ENCODE measurements around the gene PDGFD. TPM values are rescaled to one million over a fixed set of nuclear protein-coding genes. Genes with fewer than 3 reads are reported as not detected.

Gene PDGFD
- total and polyA plus RNA-seq, 2 donors (not counting 3 experiments of a cell fraction or from before 2014, with no cell fraction given) = 6.3 to 13.1 TPM

DNA sequence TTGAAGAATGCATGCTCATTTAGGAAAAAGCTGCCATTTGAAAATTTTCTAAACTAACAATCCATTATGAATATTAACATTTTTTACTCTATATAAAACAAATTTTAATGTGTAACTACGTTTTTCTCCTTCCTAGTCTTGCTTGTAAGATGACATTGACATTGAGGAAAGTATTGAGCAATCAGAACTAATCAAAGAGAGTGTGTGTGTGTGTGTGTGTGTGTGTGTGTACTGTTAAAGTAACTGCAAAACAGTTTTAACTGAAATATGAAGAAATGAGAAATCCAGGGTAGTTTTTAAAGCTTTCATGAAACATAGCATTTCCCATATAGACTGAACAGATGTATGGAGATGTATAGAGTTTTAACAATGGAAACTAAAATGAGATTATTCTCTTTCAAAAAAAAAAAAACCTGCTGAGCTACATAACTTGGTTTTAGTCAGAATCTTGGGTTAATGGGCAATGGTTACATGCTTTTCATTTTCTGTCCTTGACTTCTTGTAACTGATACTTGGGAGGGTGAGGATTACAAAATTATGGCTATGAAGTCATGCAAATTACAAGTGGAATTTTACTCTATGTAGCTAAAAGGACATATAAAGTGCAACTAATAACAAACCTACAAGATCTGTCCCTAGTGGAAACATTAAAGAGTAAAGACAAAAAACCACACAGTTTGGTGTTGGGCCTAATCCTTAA lies 2.0 kb downstream of the PDGFD start:
- TF ChIP-seq, protein P1, sequence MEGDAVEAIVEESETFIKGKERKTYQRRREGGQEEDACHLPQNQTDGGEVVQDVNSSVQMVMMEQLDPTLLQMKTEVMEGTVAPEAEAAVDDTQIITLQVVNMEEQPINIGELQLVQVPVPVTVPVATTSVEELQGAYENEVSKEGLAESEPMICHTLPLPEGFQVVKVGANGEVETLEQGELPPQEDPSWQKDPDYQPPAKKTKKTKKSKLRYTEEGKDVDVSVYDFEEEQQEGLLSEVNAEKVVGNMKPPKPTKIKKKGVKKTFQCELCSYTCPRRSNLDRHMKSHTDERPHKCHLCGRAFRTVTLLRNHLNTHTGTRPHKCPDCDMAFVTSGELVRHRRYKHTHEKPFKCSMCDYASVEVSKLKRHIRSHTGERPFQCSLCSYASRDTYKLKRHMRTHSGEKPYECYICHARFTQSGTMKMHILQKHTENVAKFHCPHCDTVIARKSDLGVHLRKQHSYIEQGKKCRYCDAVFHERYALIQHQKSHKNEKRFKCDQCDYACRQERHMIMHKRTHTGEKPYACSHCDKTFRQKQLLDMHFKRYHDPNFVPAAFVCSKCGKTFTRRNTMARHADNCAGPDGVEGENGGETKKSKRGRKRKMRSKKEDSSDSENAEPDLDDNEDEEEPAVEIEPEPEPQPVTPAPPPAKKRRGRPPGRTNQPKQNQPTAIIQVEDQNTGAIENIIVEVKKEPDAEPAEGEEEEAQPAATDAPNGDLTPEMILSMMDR (IDR thresholded peaks at IDR 0.05; ENCODE audit: extremely low read depth in 1 of 2, insufficient read depth in 1 of 2, low read depth in 1 of 2, low read length in 2 of 2) = no peak
- no peak for TF ChIP-seq JUN (IDR thresholded peaks at IDR 0.05; ENCODE audit: borderline replicate concordance, insufficient read depth, insufficient read length, low read depth)
- TF ChIP-seq POLR2AphosphoS5 (IDR thresholded peaks at IDR 0.05; ENCODE audit: insufficient read depth, low read depth, low read length) = no peak
- TF ChIP-seq GATA2 (IDR thresholded peaks at IDR 0.05; ENCODE audit: insufficient read depth, insufficient read length, low read depth, low read length) = no peak
- TF ChIP-seq MYC (IDR thresholded peaks at IDR 0.05; ENCODE audit: low read depth, low read length) = no peak
- TF ChIP-seq, protein P2, sequence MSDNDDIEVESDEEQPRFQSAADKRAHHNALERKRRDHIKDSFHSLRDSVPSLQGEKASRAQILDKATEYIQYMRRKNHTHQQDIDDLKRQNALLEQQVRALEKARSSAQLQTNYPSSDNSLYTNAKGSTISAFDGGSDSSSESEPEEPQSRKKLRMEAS (IDR thresholded peaks at IDR 0.05; ENCODE audit: insufficient read depth, insufficient read length) = no peak
- TF ChIP-seq POLR2A (IDR thresholded peaks at IDR 0.05; ENCODE audit: low read depth, low read length) = no peak
- TF ChIP-seq FOS (IDR thresholded peaks at IDR 0.05; ENCODE audit: borderline replicate concordance, insufficient read depth, low read length) = no peak
- no peak for TF ChIP-seq EZH2 (IDR thresholded peaks at IDR 0.05; ENCODE audit: borderline replicate concordance, low read depth, low read length, severe bottlenecking)
- Histone ChIP-seq H4K20me1 (replicated peaks; ENCODE audit: control insufficient read depth, extremely low read depth, insufficient read depth, low read length) (no peaks in the 10 kb centered on the region), H3K36me3 (ENCODE audit: control insufficient read depth in 2 of 2, extremely low read depth in 1 of 2, insufficient read depth in 2 of 2, low read length in 2 of 2) (no peaks in the 10 kb centered on the region), H3K27me3 (ENCODE audit: control insufficient read depth in 2 of 2, insufficient read depth in 2 of 2, low read length in 2 of 2) (no peaks in the 10 kb centered on the region), H3K4me1 (ENCODE audit: control insufficient read depth, extremely low read depth, insufficient read depth, low read length) (peaks cover 10% of the 10 kb centered on the region), H3K27ac (ENCODE audit: insufficient read depth, low read depth, low read length) (no peak overlapping the region), H3K9me1 (replicated peaks; ENCODE audit: control insufficient read depth, extremely low read depth, insufficient read depth, low read length) (no peaks in the 10 kb centered on the region), H3K9me3 (replicated peaks; ENCODE audit: control insufficient read depth, insufficient read depth, low read length) (no peaks in the 10 kb centered on the region), H3K9ac (replicated peaks; ENCODE audit: extremely low read depth, insufficient read depth, low read length) (no peak overlapping the region), H2AFZ (ENCODE audit: low read depth, low read length) (no peak overlapping the region), H3K4me2 (ENCODE audit: insufficient read depth, low read length) (no peak overlapping the region), H3K4me3 (replicated peaks in 1 of 3; ENCODE audit: insufficient read depth in 1 of 3, low read depth in 1 of 3, low read length in 3 of 3) (no peak overlapping the region), H3K79me2 (ENCODE audit: control insufficient read depth, insufficient read depth, low read length) (no peaks in the 10 kb centered on the region)
- ChIA-PET POLR2A (interaction anchor here (0.6 kb wide), 1 partner anchor 25 kb away, joined by 4 read pairs; no protein-coding TSS in a partner anchor), CTCF (interaction anchor here (1.0 to 4.2 kb wide), 8 partner anchors 9 to 1701 kb away, joined by 3 to 64 read pairs (median 8); no protein-coding TSS in a partner anchor)
- DNase-seq (ENCODE audit: low read depth, low spot score) (no peak), FAIRE-seq (no peak)
- intact Hi-C loops (cut with micrococcal nuclease) = loop anchor here (5.0 kb wide), 2 partner anchors 255 to 1700 kb away; no protein-coding TSS in a partner anchor
- dilution Hi-C loops (cut with MboI; ENCODE audit: extremely low pct_ligation_motif_present, low sequenced_read_pairs) = no loop called here
- BruUV-seq (replicated peaks) = no TSS peak

Measured in endothelial cell of umbilical vein (primary cell).